ENCODE results near the gene LRRN2.

LRRN2 gene

GRCh38 chr1:204688007-204688406 is 2.5 kb upstream of the LRRN2 start:
- peaks cover 30% of the 10 kb centered on the region for H3K4me1 ChIP-seq (ENCODE audit: control insufficient read depth, insufficient read depth, low read length)
- H3K9ac ChIP-seq (ENCODE audit: low read length): no peak overlapping the region
- H3K36me3 ChIP-seq (ENCODE audit: control insufficient read depth, insufficient read depth, low read length): no peaks in the 10 kb centered on the region
- no peaks in the 10 kb centered on the region for H3K9me3 ChIP-seq (ENCODE audit: control insufficient read depth, insufficient read depth, low read depth, low read length)
- H3K4me3 ChIP-seq (ENCODE audit: low read depth, low read length): no peak overlapping the region
- H3K27ac ChIP-seq (ENCODE audit: low read depth, low read length): no peak overlapping the region
- peaks cover 61% of the 10 kb centered on the region for H3K27me3 ChIP-seq (ENCODE audit: control insufficient read depth, insufficient read depth, low read length)

- no peaks in the 10 kb centered on the region for H3K36me3 ChIP-seq (ENCODE audit: control insufficient read depth, insufficient read depth, low read length)
- H3K9ac ChIP-seq (ENCODE audit: low read length): peak overlapping the region; percentile 88
- H3K27me3 ChIP-seq (ENCODE audit: control insufficient read depth, insufficient read depth, low read length): peaks cover 61% of the 10 kb centered on the region
- no peak overlapping the region; the same call in 1 of the 2 replicates for H3K27ac ChIP-seq (ENCODE audit: low read depth, low read length)
- H3K4me1 ChIP-seq (ENCODE audit: control insufficient read depth, insufficient read depth, low read length): peaks cover 24% of the 10 kb centered on the region
- no peaks in the 10 kb centered on the region for H3K9me3 ChIP-seq (ENCODE audit: control insufficient read depth, insufficient read depth, low read depth, low read length)
- peak overlapping the region; percentile 90 for H3K4me3 ChIP-seq (ENCODE audit: low read depth, low read length)
Observed at GRCh38 chr1:204684571-204685235, 835 bp downstream of the LRRN2 start.

- peak overlapping the region; percentile 90 for H3K4me3 ChIP-seq (ENCODE audit: low read depth, low read length)
- H3K9ac ChIP-seq (ENCODE audit: low read length): peak overlapping the region; percentile 88
- H3K9me3 ChIP-seq (ENCODE audit: control insufficient read depth, insufficient read depth, low read depth, low read length): no peaks in the 10 kb centered on the region
- H3K27ac ChIP-seq (ENCODE audit: low read depth, low read length): no peak overlapping the region
- peaks cover 29% of the 10 kb centered on the region for H3K4me1 ChIP-seq (ENCODE audit: control insufficient read depth, insufficient read depth, low read length)
- peaks cover 59% of the 10 kb centered on the region for H3K27me3 ChIP-seq (ENCODE audit: control insufficient read depth, insufficient read depth, low read length)
- no peaks in the 10 kb centered on the region for H3K36me3 ChIP-seq (ENCODE audit: control insufficient read depth, insufficient read depth, low read length)
Observed at GRCh38 chr1:204684206-204684570, 1.4 kb downstream of the LRRN2 start.

- no peaks in the 10 kb centered on the region for H3K9me3 ChIP-seq (ENCODE audit: control insufficient read depth, insufficient read depth, low read depth, low read length)
- H3K36me3 ChIP-seq (ENCODE audit: control insufficient read depth, insufficient read depth, low read length): no peaks in the 10 kb centered on the region
- no peak overlapping the region for H3K27ac ChIP-seq (ENCODE audit: low read depth, low read length)
- H3K27me3 ChIP-seq (ENCODE audit: control insufficient read depth, insufficient read depth, low read length): peaks cover 52% of the 10 kb centered on the region
- peak overlapping the region; percentile 90 for H3K4me3 ChIP-seq (ENCODE audit: low read depth, low read length)
- H3K4me1 ChIP-seq (ENCODE audit: control insufficient read depth, insufficient read depth, low read length): peaks cover 33% of the 10 kb centered on the region
- peak overlapping the region; percentile 88 for H3K9ac ChIP-seq (ENCODE audit: low read length)
Observed at GRCh38 chr1:204683284-204684205, 2.0 kb downstream of the LRRN2 start.

GRCh38 chr1:204680461-204680860 is 5.1 kb downstream of the LRRN2 start:
- H3K36me3 ChIP-seq (ENCODE audit: control insufficient read depth, insufficient read depth, low read length): no peaks in the 10 kb centered on the region
- H3K27me3 ChIP-seq (ENCODE audit: control insufficient read depth, insufficient read depth, low read length): peaks cover 21% of the 10 kb centered on the region
- H3K9me3 ChIP-seq (ENCODE audit: control insufficient read depth, insufficient read depth, low read depth, low read length): no peaks in the 10 kb centered on the region
- no peak overlapping the region for H3K9ac ChIP-seq (ENCODE audit: low read length)
- no peak overlapping the region for H3K27ac ChIP-seq (ENCODE audit: low read depth, low read length)
- H3K4me1 ChIP-seq (ENCODE audit: control insufficient read depth, insufficient read depth, low read length): peaks cover 26% of the 10 kb centered on the region
- no peak overlapping the region for H3K4me3 ChIP-seq (ENCODE audit: low read depth, low read length)

- no peak overlapping the region for H3K4me3 ChIP-seq (ENCODE audit: low read depth, low read length)
- H3K9ac ChIP-seq (ENCODE audit: low read length): no peak overlapping the region
- no peak overlapping the region for H3K27ac ChIP-seq (ENCODE audit: low read depth, low read length)
- no peaks in the 10 kb centered on the region for H3K36me3 ChIP-seq (ENCODE audit: control insufficient read depth, insufficient read depth, low read length)
- no peaks in the 10 kb centered on the region for H3K9me3 ChIP-seq (ENCODE audit: control insufficient read depth, insufficient read depth, low read depth, low read length)
- peaks cover 19% of the 10 kb centered on the region; the same call in 1 of the 2 replicates for H3K27me3 ChIP-seq (ENCODE audit: control insufficient read depth, insufficient read depth, low read length)
- H3K4me1 ChIP-seq (ENCODE audit: control insufficient read depth, insufficient read depth, low read length): peaks cover 26% of the 10 kb centered on the region
Observed at GRCh38 chr1:204680051-204680450, 5.5 kb downstream of the LRRN2 start.

GRCh38 chr1:204678721-204679475 is 6.6 kb downstream of the LRRN2 start:
- H3K9ac ChIP-seq (ENCODE audit: low read length): no peak overlapping the region
- H3K4me3 ChIP-seq (ENCODE audit: low read depth, low read length): no peak overlapping the region
- peaks cover 29% of the 10 kb centered on the region for H3K4me1 ChIP-seq (ENCODE audit: control insufficient read depth, insufficient read depth, low read length)
- H3K9me3 ChIP-seq (ENCODE audit: control insufficient read depth, insufficient read depth, low read depth, low read length): no peaks in the 10 kb centered on the region
- no peaks in the 10 kb centered on the region for H3K36me3 ChIP-seq (ENCODE audit: control insufficient read depth, insufficient read depth, low read length)
- no peak overlapping the region for H3K27ac ChIP-seq (ENCODE audit: low read depth, low read length)
- H3K27me3 ChIP-seq (ENCODE audit: control insufficient read depth, insufficient read depth, low read length): peaks cover 7% of the 10 kb centered on the region; the same call in 1 of the 2 replicates

- H3K27ac ChIP-seq (ENCODE audit: low read depth, low read length): no peak overlapping the region
- no peaks in the 10 kb centered on the region for H3K9me3 ChIP-seq (ENCODE audit: control insufficient read depth, insufficient read depth, low read depth, low read length)
- no peaks in the 10 kb centered on the region for H3K36me3 ChIP-seq (ENCODE audit: control insufficient read depth, insufficient read depth, low read length)
- peaks cover 21% of the 10 kb centered on the region for H3K4me1 ChIP-seq (ENCODE audit: control insufficient read depth, insufficient read depth, low read length)
- no peaks in the 10 kb centered on the region; the same call in 1 of the 2 replicates for H3K27me3 ChIP-seq (ENCODE audit: control insufficient read depth, insufficient read depth, low read length)
- no peak overlapping the region for H3K4me3 ChIP-seq (ENCODE audit: low read depth, low read length)
- no peak overlapping the region for H3K9ac ChIP-seq (ENCODE audit: low read length)
Observed at GRCh38 chr1:204677864-204678263, 7.7 kb downstream of the LRRN2 start.

- no peaks in the 10 kb centered on the region for H3K27me3 ChIP-seq (ENCODE audit: control insufficient read depth, insufficient read depth, low read length)
- H3K9ac ChIP-seq (ENCODE audit: low read length): no peak overlapping the region
- no peak overlapping the region for H3K4me3 ChIP-seq (ENCODE audit: low read depth, low read length)
- H3K27ac ChIP-seq (ENCODE audit: low read depth, low read length): no peak overlapping the region
- no peaks in the 10 kb centered on the region for H3K9me3 ChIP-seq (ENCODE audit: control insufficient read depth, insufficient read depth, low read depth, low read length)
- H3K36me3 ChIP-seq (ENCODE audit: control insufficient read depth, insufficient read depth, low read length): no peaks in the 10 kb centered on the region
- H3K4me1 ChIP-seq (ENCODE audit: control insufficient read depth, insufficient read depth, low read length): peaks cover 19% of the 10 kb centered on the region
Observed at GRCh38 chr1:204676043-204676442, 9.5 kb downstream of the LRRN2 start.

- H3K27ac ChIP-seq (ENCODE audit: low read depth, low read length): no peak overlapping the region
Observed at GRCh38 chr1:204673909-204674649, 11.5 kb downstream of the LRRN2 start.

More at GRCh38 chr1:204673909-204674649, 11.5 kb downstream of the LRRN2 start:
- peaks cover 22% of the 10 kb centered on the region for H3K4me1 ChIP-seq (ENCODE audit: control insufficient read depth, insufficient read depth, low read length)
- H3K9ac ChIP-seq (ENCODE audit: low read length): no peak overlapping the region
- no peak overlapping the region for H3K4me3 ChIP-seq (ENCODE audit: low read depth, low read length)
- H3K36me3 ChIP-seq (ENCODE audit: control insufficient read depth, insufficient read depth, low read length): no peaks in the 10 kb centered on the region
- no peaks in the 10 kb centered on the region for H3K9me3 ChIP-seq (ENCODE audit: control insufficient read depth, insufficient read depth, low read depth, low read length)
- H3K27me3 ChIP-seq (ENCODE audit: control insufficient read depth, insufficient read depth, low read length): no peaks in the 10 kb centered on the region
